Mesothelial cell of epicardium (in vitro differentiated cells): Measurements from ENCODE around the gene UCHL3. TPM values are rescaled to one million over a fixed set of nuclear protein-coding genes. Genes with fewer than 3 reads are reported as not detected.

Source experiments
- DNase-seq, 2 experiments: peaks; one replicate each; pipeline ENCODE4 v3.0.0; 2021; ENCODE audit warnings: low spot score in 2 of 2; ENCODE audit not compliant: unreplicated experiment in 2 of 2
- H3K27ac Mint-ChIP-seq: 2 replicates; pipeline ENCODE4 v1.8.0; 2021; ENCODE audit warnings: mixed read lengths
- H3K27me3 Mint-ChIP-seq: 2 replicates; pipeline ENCODE4 v1.8.0; 2021; ENCODE audit warnings: low read depth, mixed read lengths
- H3K36me3 Mint-ChIP-seq: 2 replicates; pipeline ENCODE4 v1.8.0; 2021; ENCODE audit warnings: mixed read lengths
- H3K4me1 Mint-ChIP-seq: 2 replicates; pipeline ENCODE4 v1.8.0; 2021; ENCODE audit warnings: mixed read lengths
- H3K4me3 Mint-ChIP-seq: 2 replicates; pipeline ENCODE4 v1.8.0; 2021; ENCODE audit warnings: mild to moderate bottlenecking, moderate library complexity, mixed read lengths
- H3K9me3 Mint-ChIP-seq: 2 replicates; pipeline ENCODE4 v1.8.0; 2021; ENCODE audit warnings: mixed read lengths
- total RNA-seq: library from RNA; stranded (reverse); gene quantifications from 3 replicates; pipeline ENCODE4 v1.2.1, GENCODE V29; 2021
- TF ChIP-seq, protein P1 (sequence below): fragments of 200-600 bp; sonication (generic); IDR thresholded peaks from one replicate; pipeline ENCODE4 v1.5.0; 2021; ENCODE audit warnings: antibody characterized with exemption; ENCODE audit not compliant: unreplicated experiment

UCHL3 gene
- total RNA-seq, 1 donor from 2014 or later: 28.1 TPM

DNA sequence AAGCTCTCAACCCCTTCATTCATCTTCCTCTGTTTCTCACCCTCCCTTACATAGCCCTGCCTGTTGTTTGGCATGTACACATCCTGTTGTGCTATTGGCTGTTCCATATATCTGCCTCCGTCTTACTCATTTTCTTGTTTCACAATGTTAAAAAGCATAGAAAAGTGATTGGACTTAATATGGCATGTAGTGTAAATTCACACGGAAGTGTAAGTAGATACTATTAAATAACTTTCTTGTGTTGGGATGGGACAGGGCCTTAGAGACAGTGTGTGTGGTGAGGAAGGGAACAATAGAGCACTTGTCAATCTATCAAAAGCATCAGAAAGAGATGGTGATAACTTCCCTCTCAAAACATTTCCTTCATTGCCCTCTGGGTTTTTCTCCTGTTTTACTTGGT lies 98.9 kb downstream of the UCHL3 start:
- Mint-ChIP-seq H3K4me1 (peaks cover 17% of the 10 kb centered on the region), H3K27ac (no peak overlapping the region), H3K27me3 (no peaks in the 10 kb centered on the region), H3K36me3 (peaks cover 10% of the 10 kb centered on the region), H3K9me3 (peaks cover 5% of the 10 kb centered on the region), H3K4me3 (no peak overlapping the region)
- DNase-seq: no peak
- TF ChIP-seq, protein P1, sequence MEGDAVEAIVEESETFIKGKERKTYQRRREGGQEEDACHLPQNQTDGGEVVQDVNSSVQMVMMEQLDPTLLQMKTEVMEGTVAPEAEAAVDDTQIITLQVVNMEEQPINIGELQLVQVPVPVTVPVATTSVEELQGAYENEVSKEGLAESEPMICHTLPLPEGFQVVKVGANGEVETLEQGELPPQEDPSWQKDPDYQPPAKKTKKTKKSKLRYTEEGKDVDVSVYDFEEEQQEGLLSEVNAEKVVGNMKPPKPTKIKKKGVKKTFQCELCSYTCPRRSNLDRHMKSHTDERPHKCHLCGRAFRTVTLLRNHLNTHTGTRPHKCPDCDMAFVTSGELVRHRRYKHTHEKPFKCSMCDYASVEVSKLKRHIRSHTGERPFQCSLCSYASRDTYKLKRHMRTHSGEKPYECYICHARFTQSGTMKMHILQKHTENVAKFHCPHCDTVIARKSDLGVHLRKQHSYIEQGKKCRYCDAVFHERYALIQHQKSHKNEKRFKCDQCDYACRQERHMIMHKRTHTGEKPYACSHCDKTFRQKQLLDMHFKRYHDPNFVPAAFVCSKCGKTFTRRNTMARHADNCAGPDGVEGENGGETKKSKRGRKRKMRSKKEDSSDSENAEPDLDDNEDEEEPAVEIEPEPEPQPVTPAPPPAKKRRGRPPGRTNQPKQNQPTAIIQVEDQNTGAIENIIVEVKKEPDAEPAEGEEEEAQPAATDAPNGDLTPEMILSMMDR: no peak

DNA sequence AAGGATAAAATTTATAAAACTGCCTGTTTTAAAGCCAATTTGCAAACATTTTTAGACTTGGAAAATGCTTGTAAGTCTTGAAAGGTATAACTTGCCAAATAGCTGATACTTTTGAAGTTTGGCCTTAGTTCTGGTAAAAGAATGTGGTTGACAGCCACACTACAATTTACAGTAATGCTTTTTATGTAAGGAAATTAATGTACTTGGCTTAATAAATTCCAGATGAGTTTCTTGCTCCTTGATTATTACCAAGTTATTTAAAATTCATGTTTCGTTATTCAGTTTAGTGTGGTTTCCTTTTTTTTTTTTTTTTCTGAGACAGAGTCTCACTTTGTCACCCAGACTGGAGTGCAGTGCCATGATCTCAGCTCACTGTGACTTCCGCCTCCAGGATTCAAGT lies 101.4 kb downstream of the UCHL3 start:
- Mint-ChIP-seq H3K9me3 (peaks cover 5% of the 10 kb centered on the region), H3K4me1 (peaks cover 15% of the 10 kb centered on the region), H3K27ac (peak overlapping the region; percentile 32), H3K27me3 (no peaks in the 10 kb centered on the region), H3K4me3 (no peak overlapping the region), H3K36me3 (peaks cover 13% of the 10 kb centered on the region)
- TF ChIP-seq, protein P1: no peak
- DNase-seq: no peak

DNA sequence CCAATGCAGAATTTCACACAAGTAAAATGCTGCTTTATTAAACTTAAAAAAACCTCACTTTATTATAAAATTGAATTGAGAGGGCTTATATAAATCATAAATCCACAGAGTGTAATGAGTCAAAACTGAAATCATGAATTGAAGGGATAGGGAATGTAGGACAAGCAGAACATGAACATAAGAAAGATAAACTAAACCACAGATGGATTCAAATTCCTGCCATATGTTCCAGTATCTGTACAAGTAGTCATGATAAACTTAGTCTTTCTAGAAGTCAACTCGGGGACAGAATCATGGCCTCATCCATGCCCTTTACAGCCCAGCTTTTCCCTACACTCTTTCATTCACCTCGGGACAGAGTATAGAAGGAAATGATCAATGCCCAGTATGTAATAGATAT lies 103.1 kb downstream of the UCHL3 start:
- Mint-ChIP-seq H3K9me3 (peaks cover 5% of the 10 kb centered on the region), H3K27ac (peak overlapping the region; percentile 12), H3K4me3 (no peak overlapping the region), H3K27me3 (no peaks in the 10 kb centered on the region), H3K36me3 (peaks cover 11% of the 10 kb centered on the region), H3K4me1 (peaks cover 15% of the 10 kb centered on the region)
- TF ChIP-seq, protein P1: no peak
- DNase-seq: no peak

Other genes with a start within 250 kb of the UCHL3 start
- gene TBC1D4, start 67.6 kb upstream of the UCHL3 start, total RNA-seq: 20.5 to 21.1 TPM (median 21.0 TPM) in 3 replicates
- gene COMMD6, start 11.9 kb upstream of the UCHL3 start, total RNA-seq: 134 to 143 TPM (median 141 TPM) in 3 replicates
- gene LMO7, start 86.5 kb downstream of the UCHL3 start, total RNA-seq: 52.5 to 60.8 TPM (median 53.8 TPM) in 3 replicates